ENCODE results near the gene FILIP1.

GRCh38 chr6:75296811-75297779 lies 196.5 kb downstream of the FILIP1 start:
- TF ChIP-seq, protein P1, sequence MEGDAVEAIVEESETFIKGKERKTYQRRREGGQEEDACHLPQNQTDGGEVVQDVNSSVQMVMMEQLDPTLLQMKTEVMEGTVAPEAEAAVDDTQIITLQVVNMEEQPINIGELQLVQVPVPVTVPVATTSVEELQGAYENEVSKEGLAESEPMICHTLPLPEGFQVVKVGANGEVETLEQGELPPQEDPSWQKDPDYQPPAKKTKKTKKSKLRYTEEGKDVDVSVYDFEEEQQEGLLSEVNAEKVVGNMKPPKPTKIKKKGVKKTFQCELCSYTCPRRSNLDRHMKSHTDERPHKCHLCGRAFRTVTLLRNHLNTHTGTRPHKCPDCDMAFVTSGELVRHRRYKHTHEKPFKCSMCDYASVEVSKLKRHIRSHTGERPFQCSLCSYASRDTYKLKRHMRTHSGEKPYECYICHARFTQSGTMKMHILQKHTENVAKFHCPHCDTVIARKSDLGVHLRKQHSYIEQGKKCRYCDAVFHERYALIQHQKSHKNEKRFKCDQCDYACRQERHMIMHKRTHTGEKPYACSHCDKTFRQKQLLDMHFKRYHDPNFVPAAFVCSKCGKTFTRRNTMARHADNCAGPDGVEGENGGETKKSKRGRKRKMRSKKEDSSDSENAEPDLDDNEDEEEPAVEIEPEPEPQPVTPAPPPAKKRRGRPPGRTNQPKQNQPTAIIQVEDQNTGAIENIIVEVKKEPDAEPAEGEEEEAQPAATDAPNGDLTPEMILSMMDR (IDR thresholded peaks at IDR 0.05): peak; percentile 64 to 79 (median 72)
- TF ChIP-seq POLR2AphosphoS5 (IDR thresholded peaks at IDR 0.05) (no peak), POLR2A (IDR thresholded peaks at IDR 0.05) (no peak)
